ENCODE results near the gene IGFL4. TPM values are rescaled to one million over a fixed set of nuclear protein-coding genes. Genes with fewer than 3 reads are reported as not detected.

IGFL4 gene
- total RNA-seq, 3 donors from 2014 or later: not detected

GRCh38 chr19:46017095-46017429 is 23.7 kb downstream of the IGFL4 start:
- Histone ChIP-seq H3K36me3 (no peaks in the 10 kb centered on the region), H3K4me1 (peaks cover 0 to 3% of the 10 kb centered on the region in 2 donors), H3K4me3 (no peak overlapping the region), H3K27ac (no peak overlapping the region), H3K27me3 (peaks cover 0 to 3% of the 10 kb centered on the region in 2 donors), H3K9me3 (no peaks in the 10 kb centered on the region)
- TF ChIP-seq POLR2AphosphoS5 (IDR thresholded peaks at IDR 0.05): no peak
- peak in 1 of 3 donors; percentile 20 for TF ChIP-seq CTCF (IDR thresholded peaks at IDR 0.05)
- no peak for DNase-seq (ENCODE audit: low spot score in 2 of 2)
- intact Hi-C loops (cut with DNase I; ENCODE audit: low total_unique reads): no loop called here

- H3K27me3 ChIP-seq: peaks cover 0 to 3% of the 10 kb centered on the region in 2 donors
- no peaks in the 10 kb centered on the region for H3K36me3 ChIP-seq
- peak; percentile 37 to 81 for DNase-seq (ENCODE audit: low spot score in 2 of 2)
- H3K4me1 ChIP-seq: peaks cover 0 to 3% of the 10 kb centered on the region in 2 donors
- intact Hi-C loops (cut with DNase I; ENCODE audit: low total_unique reads): no loop called here
- no peaks in the 10 kb centered on the region for H3K9me3 ChIP-seq
- H3K4me3 ChIP-seq: peak overlapping the region; percentile 51 to 69 (median 63)
- TF ChIP-seq POLR2AphosphoS5 (IDR thresholded peaks at IDR 0.05): no peak
- no peak for TF ChIP-seq POLR2A (IDR thresholded peaks at IDR 0.05)
- TF ChIP-seq CTCF (IDR thresholded peaks at IDR 0.05): peak in 2 of 3 donors; percentile 35 to 38
- H3K27ac ChIP-seq: no peak overlapping the region
Measured at GRCh38 chr19:46016426-46017094, 24.2 kb downstream of the IGFL4 start.

GRCh38 chr19:46015687-46016425 is 24.9 kb downstream of the IGFL4 start:
- no peak for DNase-seq (ENCODE audit: low spot score in 2 of 2)
- Histone ChIP-seq H3K4me3 (peak overlapping the region; percentile 51 to 69 (median 63)), H3K27ac (no peak overlapping the region), H3K36me3 (no peaks in the 10 kb centered on the region), H3K9me3 (no peaks in the 10 kb centered on the region), H3K4me1 (peaks cover 0 to 3% of the 10 kb centered on the region in 2 donors), H3K27me3 (peaks cover 0 to 3% of the 10 kb centered on the region in 2 donors)
- intact Hi-C loops (cut with DNase I; ENCODE audit: low total_unique reads): no loop called here
- no peak for TF ChIP-seq POLR2AphosphoS5 (IDR thresholded peaks at IDR 0.05)
- no peak for TF ChIP-seq POLR2A (IDR thresholded peaks at IDR 0.05)
- TF ChIP-seq CTCF (IDR thresholded peaks at IDR 0.05): no peak

GRCh38 chr19:46014941-46015686 is 25.7 kb downstream of the IGFL4 start:
- no peaks in the 10 kb centered on the region for H3K9me3 ChIP-seq
- peaks cover 0 to 3% of the 10 kb centered on the region in 2 donors for H3K4me1 ChIP-seq
- H3K36me3 ChIP-seq: no peaks in the 10 kb centered on the region
- DNase-seq (ENCODE audit: low spot score in 2 of 2): peak; percentile 67 to 71
- intact Hi-C loops (cut with DNase I; ENCODE audit: low total_unique reads): no loop called here
- peak overlapping the region in 1 of 2 donors; percentile 25 for H3K27ac ChIP-seq
- TF ChIP-seq POLR2A (IDR thresholded peaks at IDR 0.05): no peak
- no peak for TF ChIP-seq POLR2AphosphoS5 (IDR thresholded peaks at IDR 0.05)
- TF ChIP-seq CTCF (IDR thresholded peaks at IDR 0.05): no peak
- H3K4me3 ChIP-seq: peak overlapping the region; percentile 51 to 69 (median 63)
- peaks cover 0 to 3% of the 10 kb centered on the region in 2 donors for H3K27me3 ChIP-seq

Data from breast epithelium (tissue), 4 donors.